Measurements from ENCODE around the gene P2RY6.
A peak's percentile ranks its signal among the peaks of the same experiment; 100 is the strongest.

The P2RY6 gene

DNA sequence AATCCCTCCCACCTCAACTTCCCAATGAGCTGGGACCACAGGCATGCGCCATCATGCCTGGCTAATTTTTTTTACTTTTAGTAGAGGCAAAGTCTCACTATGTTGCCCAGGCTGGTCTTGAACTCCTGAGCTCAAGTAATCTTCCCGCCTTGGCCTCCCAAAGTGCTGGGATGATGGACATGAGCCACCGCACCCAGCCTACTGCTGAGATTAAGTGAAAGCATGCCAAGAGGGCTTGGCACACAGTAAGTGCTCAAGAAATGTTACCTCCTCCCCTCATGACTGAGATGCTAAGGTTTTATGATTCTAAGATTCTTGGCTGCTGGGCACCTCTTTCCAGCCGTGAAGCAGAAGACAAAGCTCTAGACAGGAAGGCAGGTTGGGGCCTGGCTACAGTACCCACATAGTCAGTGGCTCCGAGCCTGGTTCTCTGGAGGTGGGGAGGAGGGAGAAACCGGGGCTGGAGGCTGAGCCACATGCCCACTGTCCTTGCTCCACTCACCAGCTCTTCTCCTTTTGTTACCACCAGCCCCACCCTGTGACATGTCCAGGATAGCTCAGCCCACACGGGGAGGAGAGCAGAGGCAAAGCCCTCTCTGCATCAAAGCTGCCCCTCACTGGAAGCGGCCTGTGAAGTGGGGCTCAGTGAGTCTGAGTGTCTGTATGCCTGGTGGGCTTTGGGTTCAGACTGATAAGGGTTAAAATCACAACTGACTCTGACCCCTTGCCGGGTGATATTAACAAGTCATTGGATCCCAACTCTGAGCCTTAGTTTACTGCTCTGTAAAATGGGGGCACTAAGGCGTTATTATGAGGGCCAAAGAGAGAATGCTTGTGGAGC is 48.8 kb downstream of the P2RY6 start:
- DNase-seq: no peak

DNA sequence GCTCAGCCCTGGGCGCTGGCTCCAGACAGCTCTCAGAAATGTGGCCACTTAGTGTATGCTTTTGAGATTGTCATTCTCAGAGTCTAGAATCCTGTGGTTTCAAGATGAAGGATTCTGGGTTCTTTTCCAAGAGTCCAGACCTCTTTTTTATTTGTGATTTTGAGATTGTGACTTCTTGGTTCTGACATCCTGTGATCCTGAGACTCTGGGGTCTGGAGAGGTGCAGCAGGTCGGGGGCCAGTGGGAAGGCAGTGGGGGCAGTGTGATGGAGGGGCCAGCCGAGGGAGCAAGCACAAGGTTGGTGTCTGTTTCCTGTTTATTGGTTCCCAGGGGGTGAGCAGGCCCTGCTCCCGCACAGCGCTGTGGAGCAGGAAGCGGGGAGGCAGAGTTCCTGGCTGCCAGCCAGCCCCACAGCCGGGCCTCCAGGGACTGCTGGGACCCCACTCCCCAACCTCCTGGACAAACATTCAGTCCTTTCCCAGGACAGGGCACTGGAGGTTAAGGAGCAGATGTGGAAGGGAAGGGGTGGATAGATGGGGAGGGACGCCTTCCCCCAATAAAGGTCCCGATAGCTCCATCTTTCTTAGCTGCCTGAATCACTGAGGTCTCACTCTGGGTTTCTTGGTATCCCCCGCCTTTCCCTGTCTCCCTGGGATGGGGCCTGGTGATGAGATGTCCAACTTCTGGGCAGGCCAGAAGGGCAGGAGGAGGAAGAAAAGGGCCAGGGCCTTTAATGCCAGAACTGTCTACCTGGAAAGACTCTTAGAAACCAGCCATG is 49.7 kb downstream of the P2RY6 start:
- DNase-seq: peak; percentile 34

DNA sequence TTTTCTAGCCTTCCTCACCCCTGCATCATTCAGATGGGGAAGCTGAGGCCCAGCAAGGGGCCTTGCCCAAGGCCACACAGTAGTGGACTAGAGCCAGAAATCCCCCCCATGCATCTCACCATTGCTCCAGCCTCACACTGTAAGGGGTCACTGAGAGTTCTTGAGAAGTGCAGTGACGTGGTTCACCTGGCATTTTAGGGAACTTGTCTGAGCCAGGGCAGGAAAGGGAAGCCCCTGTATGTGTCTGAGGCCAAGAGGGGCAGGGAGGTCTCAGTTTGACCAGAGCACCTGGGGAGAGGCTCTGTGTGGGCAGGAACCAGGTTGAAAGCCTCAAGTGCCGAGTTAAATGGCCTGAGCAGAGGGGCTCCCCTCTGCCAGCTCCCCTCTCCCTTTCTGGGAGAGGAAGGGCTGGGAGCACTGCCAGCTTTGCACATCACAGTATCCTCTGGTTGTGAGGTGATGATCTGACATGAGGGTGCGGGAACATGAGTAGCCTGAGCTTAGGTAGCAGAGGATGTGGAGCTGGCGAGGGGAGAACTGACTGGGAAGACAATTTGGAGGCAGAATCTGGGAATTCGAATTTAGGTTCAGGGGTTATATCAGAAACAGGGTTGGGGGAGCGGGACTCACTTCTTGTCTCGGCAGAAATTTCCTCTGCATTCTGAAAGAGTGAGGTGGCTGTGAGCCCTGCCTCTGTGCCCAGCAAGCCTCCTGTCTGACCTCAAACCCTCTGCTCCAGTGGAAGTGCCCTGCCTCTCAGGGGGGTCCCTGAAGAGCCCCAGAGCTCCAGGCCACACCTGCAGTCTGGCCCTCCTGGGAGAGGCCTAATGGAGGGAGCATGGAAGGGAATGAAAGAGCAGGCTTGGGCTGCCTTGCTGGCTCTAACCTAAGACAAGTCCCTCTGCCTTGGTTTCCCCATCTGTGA is 50.5 kb downstream of the P2RY6 start:
- peak; percentile 47 for DNase-seq

DNA sequence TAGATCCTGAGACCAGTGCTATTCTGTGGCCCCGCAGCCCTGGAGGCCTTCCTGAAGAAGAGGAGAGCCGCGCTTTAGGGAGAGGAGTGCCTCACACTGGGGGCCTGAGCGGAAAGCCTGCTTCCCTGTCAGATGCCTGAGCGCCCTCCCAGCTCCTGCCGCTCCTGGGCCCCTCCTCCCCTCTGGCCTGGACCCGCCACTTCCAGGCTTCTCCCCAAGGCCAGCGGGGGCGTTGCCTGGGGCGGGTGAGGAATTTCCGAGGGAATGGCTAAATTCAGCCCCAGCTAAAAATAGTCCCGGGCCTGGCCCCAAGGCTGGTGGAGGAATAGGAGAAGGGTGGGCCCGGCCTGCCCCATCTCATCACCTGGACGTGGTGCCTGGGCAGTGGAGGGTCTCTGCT is 51.3 kb downstream of the P2RY6 start:
- DNase-seq: no peak

DNA sequence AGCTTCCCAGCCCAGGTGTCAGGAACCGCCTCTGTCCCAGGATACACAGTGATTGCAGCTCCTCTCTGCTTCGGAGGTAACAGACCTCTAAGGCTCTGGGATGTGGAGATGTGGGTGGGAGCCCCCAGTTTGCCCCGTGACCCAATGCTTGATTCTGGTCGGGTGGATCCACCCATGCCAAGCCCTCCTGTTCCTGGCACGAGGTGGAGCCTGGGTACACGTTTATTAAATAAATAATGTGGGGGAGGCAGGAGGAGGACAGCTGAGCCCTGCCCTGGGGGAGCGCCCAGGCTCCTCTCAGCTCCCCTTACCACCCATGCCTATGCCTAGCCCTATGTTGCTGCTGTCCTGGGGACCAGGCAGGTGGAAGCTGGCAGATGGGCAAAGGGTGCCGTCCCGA is 52.0 kb downstream of the P2RY6 start:
- no peak for DNase-seq

DNA sequence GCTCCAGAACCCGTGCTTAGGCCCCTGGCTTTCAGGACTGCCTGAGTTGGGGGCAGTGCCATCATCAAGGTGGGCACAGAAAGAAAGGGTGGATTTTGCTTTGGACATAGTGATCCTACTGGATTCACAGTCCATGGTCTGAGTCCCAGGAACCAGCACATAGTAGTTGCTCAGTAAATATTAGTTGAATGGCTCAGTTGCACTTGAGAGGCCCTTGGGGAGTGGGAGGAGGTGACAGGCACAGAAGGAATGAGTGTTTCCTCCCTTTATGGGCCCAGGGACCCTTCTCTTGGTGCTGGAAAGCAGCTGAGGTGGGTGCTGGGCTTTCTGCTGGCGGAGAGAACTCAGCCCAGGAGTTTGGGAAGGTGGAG is 52.5 kb downstream of the P2RY6 start:
- DNase-seq: no peak

DNA sequence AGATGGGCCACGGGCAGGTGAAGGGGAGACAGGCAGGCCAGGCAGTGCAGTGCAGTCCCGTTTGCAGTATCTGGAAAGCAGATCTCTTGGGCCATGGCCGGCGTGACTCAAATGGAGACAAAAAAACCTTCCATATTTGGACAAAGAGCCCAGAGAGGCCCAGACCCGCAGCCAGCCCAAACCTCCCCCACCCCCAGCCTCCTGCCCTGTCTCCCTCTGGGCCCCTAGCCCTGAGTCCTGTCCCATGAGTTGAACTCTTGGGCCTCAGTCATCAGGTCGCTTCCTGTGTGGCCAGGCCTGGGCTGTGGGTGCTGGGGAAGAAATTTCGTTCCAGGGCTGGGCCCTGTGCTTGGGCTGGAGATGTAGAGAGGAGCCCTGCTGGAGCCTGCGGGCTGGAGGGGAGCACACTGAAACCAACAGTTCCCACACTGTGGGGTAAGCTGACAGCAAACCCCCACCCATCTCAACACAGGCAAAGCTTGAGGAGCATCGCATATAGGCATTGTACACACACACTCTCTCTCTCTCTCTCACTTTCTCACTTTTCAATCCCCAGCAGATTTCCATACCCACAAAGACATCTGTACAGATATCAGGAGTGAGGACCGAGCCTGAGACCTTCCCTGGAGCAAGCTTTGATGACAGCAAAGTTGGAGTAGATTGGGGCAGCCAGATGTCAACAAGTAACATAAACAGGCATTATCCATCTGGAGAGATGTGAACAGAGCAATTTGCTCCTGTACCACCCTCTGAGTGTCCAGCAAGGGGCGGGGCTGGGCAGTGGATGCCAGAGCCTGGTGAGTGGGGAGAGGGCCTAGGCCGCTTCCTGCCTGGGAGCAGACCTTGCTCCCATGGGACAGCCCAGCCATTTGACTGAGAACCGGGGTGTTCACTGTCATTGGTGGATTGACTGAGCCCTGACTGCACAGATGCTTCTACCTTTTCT is 53.2 kb downstream of the P2RY6 start:
- DNase-seq: no peak

DNA sequence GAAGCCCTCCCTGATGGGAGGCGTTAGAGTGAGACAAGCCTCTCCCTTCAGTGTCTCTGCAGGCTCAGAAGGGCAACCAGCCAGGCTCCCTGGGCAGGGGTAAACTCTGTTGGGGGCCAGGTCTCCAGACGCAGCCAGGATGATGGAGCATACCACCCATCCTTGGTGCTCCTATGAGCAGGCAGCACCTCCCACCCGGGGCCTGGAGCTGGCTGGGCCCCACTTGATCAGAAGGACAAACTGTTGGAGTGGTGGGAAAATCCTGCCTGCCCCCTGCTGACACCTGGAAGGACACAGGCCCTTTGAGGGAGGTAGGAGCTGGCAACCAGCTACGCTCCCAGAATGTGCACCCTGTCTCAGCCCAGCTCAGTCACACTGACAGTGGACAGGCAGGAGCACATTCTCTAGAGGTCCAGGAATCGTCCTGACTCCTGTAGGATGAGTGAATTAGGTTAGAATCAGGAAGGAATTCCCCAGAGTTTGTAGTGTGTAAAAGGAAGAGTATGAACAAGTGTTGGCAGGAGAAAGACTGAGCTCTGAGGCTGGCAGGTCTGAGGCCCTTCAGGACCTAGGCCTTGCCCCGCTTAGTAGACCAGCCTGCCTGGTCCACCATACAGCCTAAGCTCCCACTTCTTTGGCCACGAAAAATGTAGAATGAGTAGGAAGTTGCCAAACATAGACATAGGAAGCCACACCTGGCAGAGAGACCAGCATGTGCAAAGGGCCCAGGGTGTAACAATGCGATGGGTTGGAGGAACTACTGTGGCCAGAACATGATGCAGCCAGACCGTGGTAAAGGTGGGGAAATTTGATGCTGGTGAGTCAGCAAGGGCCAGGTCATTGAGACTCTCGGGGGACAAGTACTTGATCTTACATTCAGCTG is 55.0 kb downstream of the P2RY6 start:
- DNase-seq: no peak

DNA sequence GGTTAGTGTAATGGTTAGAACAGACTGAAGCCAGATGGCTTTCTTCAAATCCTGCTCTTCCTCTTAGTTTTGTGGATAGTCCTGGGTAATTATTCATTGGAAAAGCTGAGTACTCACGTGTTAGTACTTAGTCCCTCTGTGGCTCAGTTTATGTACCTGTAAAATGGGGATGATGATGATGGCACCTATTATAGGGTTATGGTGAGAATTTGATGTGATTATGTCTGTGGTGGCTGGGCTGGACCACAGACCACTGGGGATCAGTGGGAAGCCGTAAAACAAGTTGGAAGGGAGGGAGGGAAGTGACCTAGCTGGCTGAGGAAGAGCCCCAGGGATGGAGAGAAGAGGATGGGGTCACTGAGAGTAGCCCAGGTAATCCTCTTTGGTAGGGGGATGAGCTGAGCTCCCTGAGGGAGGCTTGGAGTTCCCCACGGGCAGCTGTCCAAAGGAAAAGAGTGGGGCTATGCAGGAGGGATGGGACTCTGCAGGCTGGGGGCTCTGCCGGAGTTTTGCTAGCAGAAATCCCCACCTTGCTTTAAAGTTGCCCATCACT is 55.8 kb downstream of the P2RY6 start:
- no peak for DNase-seq

DNA sequence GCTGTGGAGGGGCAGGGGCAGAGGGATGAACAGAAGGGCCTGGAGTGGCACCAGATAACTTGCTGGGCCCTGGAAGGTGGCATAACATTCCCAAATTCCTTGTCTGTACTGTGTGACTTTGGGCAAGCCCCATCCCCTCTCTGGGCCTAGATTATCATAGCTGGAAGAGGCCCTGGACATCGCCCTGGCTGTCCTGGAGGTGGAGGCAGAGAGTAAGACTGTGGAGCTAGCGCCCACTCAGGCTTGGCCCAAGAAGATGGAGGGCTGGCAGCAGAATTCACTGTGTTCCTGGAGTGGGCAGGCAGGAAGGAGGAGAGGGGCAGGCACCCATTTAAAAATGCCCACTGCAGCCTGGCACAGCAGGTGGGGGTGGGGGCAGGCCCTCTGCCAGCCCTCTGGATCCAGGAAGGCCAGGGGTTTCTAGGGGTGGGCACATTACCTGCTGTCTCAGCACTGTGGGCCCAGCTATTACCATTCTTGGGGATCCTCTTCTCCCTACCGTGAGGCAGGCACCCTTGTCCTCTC is 58.5 kb downstream of the P2RY6 start:
- peak; percentile 42 for DNase-seq

DNA sequence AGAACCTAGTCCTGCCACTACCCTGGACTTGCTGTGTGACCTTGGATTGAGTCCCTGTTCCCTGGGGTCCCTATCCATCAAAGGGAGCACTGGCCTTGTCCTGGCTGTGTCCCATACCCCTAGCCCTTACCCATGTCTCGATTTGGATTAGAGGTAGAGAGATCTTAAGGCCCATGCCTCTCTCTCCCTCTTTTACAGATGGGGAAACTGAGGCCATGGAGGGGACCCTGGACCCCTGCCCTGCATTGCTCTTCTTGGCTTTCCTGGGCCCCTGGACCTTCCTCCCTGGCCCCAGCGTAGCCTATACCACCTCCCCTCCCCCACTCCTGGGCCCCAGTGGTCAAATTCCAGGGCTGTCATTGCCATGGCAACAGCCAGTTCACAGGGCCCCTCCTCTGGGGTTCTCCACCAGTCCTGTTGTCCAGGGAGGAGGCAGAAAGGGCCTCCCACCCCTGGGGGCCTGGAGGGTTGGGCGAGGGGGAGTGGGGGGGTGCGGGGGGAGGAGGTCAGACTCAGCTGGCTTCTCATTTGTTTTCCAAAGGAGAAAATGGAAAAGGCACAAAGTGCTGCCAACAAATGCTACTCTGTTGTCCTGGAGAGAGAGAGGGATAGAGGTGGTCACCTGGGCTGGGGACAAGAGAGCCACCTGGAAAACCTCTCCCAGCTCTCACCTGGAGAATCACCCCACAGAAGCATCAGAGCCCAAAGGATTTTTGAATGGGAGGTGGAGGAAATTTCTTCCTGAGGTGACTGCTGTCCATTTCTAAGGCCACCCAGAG is 59.2 kb downstream of the P2RY6 start:
- DNase-seq: no peak

DNA sequence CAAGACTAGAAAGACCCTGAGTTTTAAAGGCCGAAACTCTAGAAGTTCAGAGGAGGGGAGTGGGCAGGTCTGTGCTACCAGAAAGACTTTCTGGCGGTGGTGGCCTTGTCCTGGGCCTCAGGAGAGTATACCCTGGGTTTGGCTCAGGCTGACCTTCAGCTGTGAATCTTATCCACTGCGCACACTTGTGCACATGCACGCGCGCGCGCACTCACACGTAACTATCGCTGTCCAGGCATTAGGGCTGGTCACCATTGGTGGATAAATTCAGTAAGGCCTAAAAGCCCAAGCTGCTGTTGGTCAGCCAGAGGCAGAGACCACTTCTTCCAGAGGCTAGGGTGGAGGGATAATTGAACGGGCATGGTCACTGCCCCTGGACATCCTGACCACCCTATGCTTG is 61.0 kb downstream of the P2RY6 start:
- no peak for DNase-seq

DNA sequence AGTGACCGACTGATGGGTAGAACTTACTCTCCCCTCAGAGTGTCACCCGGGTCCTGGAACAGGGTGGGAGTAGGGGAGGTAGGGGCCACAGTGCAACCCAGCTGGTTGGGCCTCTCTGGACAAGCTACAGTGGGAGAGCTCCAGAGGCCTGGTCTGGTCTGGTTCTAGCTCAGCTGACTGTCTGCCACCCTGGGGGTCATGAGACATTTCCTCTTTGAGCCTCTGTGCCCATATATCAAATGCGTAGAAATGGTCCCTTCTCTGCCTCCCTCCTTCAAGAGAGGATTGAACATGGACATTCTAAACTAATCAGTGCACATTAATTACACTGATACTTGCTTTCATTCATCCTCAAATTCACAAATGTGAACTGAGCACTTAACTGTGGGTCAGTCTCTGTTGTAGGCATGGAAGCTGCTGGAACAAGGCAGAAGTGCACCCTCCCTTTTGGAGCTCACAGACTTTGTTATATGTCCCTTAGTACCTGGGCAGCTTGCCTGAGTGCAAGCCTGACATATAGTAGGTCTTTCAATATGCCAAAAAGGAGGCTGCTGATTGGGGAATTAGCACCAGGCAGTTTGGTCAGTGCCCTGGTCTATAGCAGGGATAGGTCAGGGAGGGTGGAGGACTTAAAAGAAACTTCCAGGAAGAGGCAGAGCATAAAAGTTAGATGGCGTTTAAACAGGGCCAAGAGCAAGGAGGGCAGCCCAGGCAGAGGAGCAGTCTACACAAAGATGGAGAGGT is 61.7 kb downstream of the P2RY6 start:
- no peak for DNase-seq

DNA sequence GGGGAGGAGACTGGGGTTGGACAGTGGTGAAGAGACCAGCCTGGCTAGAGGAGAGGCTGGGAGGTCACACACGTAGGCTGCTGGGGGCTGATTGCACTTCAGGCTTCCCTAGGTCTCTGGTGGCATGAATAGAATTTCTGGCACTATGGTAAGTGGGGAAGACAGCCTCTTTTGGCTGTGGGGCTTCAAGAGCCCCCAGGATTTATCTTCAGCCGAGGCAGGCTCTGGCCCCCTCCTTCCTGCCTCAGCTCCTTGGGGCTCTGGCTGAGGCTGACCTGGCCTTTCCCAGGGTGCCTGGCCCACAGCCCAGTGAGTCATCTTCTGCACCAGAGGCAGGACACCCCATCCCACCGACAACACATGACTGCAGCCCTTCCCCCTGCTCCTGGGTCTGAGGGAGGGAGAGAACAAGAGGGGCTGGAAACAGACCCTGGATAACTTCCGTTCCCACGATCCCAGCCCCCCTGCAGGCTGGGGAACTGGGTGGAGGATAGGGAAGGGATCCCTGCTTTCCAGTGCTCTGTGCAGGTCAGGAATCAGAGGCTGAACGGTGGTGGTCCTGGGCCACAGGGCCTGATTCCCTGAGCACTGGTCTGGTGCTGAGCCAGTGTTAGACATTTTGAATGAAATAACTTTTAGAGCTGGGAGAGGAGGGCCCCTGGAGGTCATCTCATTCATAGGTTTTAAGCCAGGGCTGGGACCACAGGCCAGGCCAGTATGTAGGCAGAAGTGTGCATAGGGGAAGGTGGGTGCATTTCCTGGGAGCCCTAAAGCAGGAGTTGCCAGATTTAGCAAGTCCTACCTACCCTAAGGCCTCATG is 62.5 kb downstream of the P2RY6 start:
- DNase-seq: peak; percentile 35

DNA sequence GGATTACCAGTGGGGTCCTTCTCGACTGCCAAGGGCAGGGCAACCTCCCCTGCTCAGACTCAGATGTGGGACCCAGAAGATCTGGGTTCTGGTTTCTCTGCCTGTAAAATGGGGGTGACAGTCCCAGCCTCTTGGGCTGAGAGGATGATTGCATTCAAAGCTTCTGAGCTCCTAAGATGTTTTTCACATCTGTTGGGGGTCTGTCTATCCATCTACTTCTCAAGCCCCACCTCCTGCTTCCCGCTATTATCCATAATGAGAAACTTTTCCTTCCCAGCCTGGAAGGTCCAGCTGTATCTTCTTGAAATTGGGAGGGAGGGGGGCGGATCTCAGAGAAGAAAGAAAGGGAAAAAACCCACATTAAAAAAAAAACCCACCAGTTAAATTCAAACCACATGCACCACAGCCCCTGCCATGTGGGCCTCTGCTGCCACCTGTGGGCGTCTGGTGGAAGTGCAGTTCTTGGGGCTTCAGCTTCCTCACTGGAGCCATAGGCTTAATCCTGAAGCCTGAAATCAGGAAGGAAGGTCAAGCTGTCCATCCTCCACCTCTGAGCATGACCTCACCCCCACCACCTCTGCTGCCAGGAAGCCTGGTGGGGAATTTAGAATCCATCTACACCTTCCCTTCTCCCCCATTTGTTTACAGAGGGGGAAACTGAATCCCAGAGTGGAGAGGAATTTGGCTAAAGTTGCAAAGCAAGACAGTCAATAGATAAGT is 63.2 kb downstream of the P2RY6 start:
- peak; percentile 81 for DNase-seq

DNA sequence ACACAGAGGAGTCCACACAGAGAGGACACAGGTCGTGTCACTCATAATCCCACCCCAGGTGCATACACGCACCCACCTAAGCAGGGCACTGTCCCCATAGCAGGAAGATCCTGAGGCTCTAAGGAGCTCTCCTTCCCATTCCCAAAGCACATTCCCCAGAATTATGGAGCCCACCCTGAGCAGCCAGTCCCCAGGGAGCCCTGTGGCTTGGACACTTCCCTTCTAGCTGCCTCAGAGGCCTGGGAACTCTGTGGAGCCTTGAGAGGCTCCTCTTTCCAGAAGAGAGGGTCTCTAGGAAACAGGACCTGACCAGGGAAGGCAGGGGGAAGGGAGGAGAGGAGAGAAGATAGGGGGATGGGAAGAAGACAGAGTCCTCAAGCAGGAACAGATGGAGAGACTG is 65.7 kb downstream of the P2RY6 start:
- DNase-seq: no peak

DNA sequence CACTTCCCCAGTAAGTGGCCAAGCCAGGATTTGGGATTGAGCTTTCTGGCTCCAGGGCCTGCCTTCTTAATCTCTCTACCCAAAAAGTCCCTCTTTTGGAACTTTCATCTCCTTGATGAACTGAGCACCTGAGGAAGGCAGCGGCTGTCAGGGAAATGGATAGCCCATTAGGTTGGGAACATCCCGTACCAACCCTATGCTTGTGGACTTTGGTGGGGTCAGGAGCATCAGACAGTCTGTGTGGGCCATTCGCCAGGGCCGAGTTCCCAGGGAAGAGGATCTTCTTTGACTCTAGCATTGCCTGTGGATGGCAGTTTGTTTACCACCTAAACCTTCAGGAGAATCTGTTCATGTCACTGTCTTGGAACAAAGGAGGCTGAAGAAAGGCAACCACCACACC is 66.1 kb downstream of the P2RY6 start:
- DNase-seq: no peak

All from RPMI8226 (cell line).